DMS114 treated with DMSO at 0.1 percent for 48 hours (cell line): ENCODE measurements around the gene FBXO2.
A peak's percentile ranks its signal among the peaks of the same experiment; 100 is the strongest.

Experiments
- DNase-seq: peaks from one replicate; lab custom pipeline; 2025; ENCODE audit not compliant: unreplicated experiment; lab: John Stamatoyannopoulos, UW

FBXO2 gene

GRCh38 chr1:11682799-11683198 is 28.6 kb upstream of the FBXO2 start:
- no peak for DNase-seq

- DNase-seq = no peak
These were observed 28.1 kb upstream of the FBXO2 start for GRCh38 chr1:11682287-11682771.

- peak; percentile 47 for DNase-seq
These were observed 27.0 kb upstream of the FBXO2 start, which contains the start of gene MAD2L2 for GRCh38 chr1:11681071-11681771. MAD2L2 (minus strand) TSS chr1:11681148; CDS start chr1:11680601, 547 bp downstream.

GRCh38 chr1:11680270-11681070 is 26.2 kb upstream of the FBXO2 start:
- no peak for DNase-seq

- DNase-seq = no peak
These were observed 24.2 kb upstream of the FBXO2 start for GRCh38 chr1:11678442-11678841.

GRCh38 chr1:11676386-11677103 is 22.3 kb upstream of the FBXO2 start:
- DNase-seq = no peak

- DNase-seq = no peak
These were observed 21.1 kb upstream of the FBXO2 start for GRCh38 chr1:11675325-11675724.

- no peak for DNase-seq
These were observed 20.3 kb upstream of the FBXO2 start for GRCh38 chr1:11674488-11674887.

GRCh38 chr1:11673089-11673769 is 19.0 kb upstream of the FBXO2 start:
- DNase-seq = no peak

GRCh38 chr1:11671544-11672286 is 17.5 kb upstream of the FBXO2 start:
- no peak for DNase-seq

GRCh38 chr1:11671205-11671543 is 16.9 kb upstream of the FBXO2 start:
- DNase-seq = no peak

- DNase-seq = no peak
These were observed 16.5 kb upstream of the FBXO2 start for GRCh38 chr1:11670747-11671146.

- no peak for DNase-seq
These were observed 14.3 kb upstream of the FBXO2 start for GRCh38 chr1:11668516-11668915.

- peak; percentile 58 for DNase-seq
These were observed 10.3 kb upstream of the FBXO2 start for GRCh38 chr1:11664336-11665065.

GRCh38 chr1:11661103-11661502 is 6.9 kb upstream of the FBXO2 start:
- DNase-seq = no peak

GRCh38 chr1:11659748-11660147 is 5.5 kb upstream of the FBXO2 start:
- DNase-seq = no peak

- no peak for DNase-seq
These were observed 4.3 kb upstream of the FBXO2 start for GRCh38 chr1:11658542-11658941.

- DNase-seq = no peak
These were observed 3.4 kb upstream of the FBXO2 start for GRCh38 chr1:11657654-11658053.

- no peak for DNase-seq
These were observed 945 bp upstream of the FBXO2 start for GRCh38 chr1:11654939-11655808.
